H1 (cell line): ENCODE measurements around the gene FGF2. TPM values are rescaled to one million over a fixed set of nuclear protein-coding genes. Genes with fewer than 3 reads are reported as not detected.

Experiments used
- CTCF ChIA-PET: fragments of 300-600 bp; sonication (Branson Sonifier 250); formaldehyde crosslinking; loops from one replicate; lab custom pipeline; 2021; ENCODE audit not compliant: partially characterized antibody; lab: Charles Lee
- POLR2A ChIA-PET: fragments of 300-600 bp; sonication (Branson Sonifier 250); formaldehyde crosslinking; loops from one replicate; lab custom pipeline; 2021; ENCODE audit warnings: inconsistent platforms; ENCODE audit not compliant: partially characterized antibody; lab: Charles Lee
- DNase-seq, 2 experiments: peaks; one replicate each; pipeline versions ENCODE4 v3.0.0 to v3.0.0-alpha.2; 2010 to 2022; ENCODE audit warnings: low spot score in 2 of 2, low read depth in 1 of 2, mixed read lengths in 1 of 2
- FAIRE-seq: peaks from 2 replicates; lab custom pipeline; 2011; peaks lifted over from hg19 to GRCh38; lab: Jason Lieb, UNC
- H2AFZ ChIP-seq: 2 replicates; pipeline ENCODE4 v1.8.1; 2012; ENCODE audit warnings: low read length, inconsistent platforms
- H2AK5ac ChIP-seq: 2 replicates; pipeline ENCODE4 v1.6.1; 2013; ENCODE audit warnings: low read depth, low read length
- H2BK120ac ChIP-seq: replicated peaks from 2 replicates; pipeline ENCODE3; 2013; ENCODE audit warnings: low read depth, low read length, inconsistent platforms
- H2BK12ac ChIP-seq: 2 replicates; pipeline ENCODE4 v1.6.1; 2013; ENCODE audit warnings: low read depth, low read length
- H2BK15ac ChIP-seq: 2 replicates; pipeline ENCODE4 v1.6.1; 2013; ENCODE audit warnings: low read length
- H2BK20ac ChIP-seq: 2 replicates; pipeline ENCODE4 v1.6.1; 2013; ENCODE audit warnings: low read length
- H2BK5ac ChIP-seq: 2 replicates; pipeline ENCODE4 v1.6.1; 2013; ENCODE audit warnings: low read depth, low read length
- H3K14ac ChIP-seq: 2 replicates; pipeline ENCODE4 v1.6.1; 2013; ENCODE audit warnings: inconsistent platforms; ENCODE audit not compliant: insufficient read length
- H3K18ac ChIP-seq: 2 replicates; pipeline ENCODE4 v1.6.1; 2013; ENCODE audit warnings: low read length; ENCODE audit errors: extremely low read depth
- H3K23ac ChIP-seq: 2 replicates; pipeline ENCODE4 v1.6.1; 2013; ENCODE audit warnings: inconsistent platforms; ENCODE audit not compliant: insufficient read length
- H3K23me2 ChIP-seq: 2 replicates; pipeline ENCODE4 v1.6.1; 2013; ENCODE audit warnings: low read depth, low read length
- H3K27ac ChIP-seq: 2 replicates; pipeline ENCODE4 v1.6.1; 2011; ENCODE audit warnings: low read depth, low read length, inconsistent platforms
- H3K27me3 ChIP-seq, 4 experiments: replicated peaks in 1 of 4; 1 replicate in 1 of 4; 2 replicates in 3 of 4; pipeline versions ENCODE4 v1.6.1 to v1.8.1; 2011 to 2013; ENCODE audit warnings: low read length in 3 of 4, mild to moderate bottlenecking in 3 of 4, inconsistent platforms in 2 of 4, mixed read lengths in 2 of 4, moderate library complexity in 1 of 4; ENCODE audit not compliant: control insufficient read depth in 3 of 4, insufficient read depth in 3 of 4; ENCODE audit errors: extremely low read depth in 1 of 4
- H3K36me3 ChIP-seq, 4 experiments: 2 replicates each; pipeline versions ENCODE4 v1.6.1 to v1.8.1; 2011 to 2013; ENCODE audit warnings: mild to moderate bottlenecking in 4 of 4, low read length in 3 of 4, moderate library complexity in 2 of 4, control low read depth in 1 of 4, inconsistent platforms in 1 of 4; ENCODE audit not compliant: insufficient read depth in 4 of 4, control insufficient read depth in 2 of 4
- H3K4ac ChIP-seq: replicated peaks from 2 replicates; pipeline ENCODE3; 2013; ENCODE audit warnings: low read length, low read depth, mixed read lengths, inconsistent platforms; ENCODE audit not compliant: insufficient read length
- H3K4me1 ChIP-seq, 4 experiments: replicated peaks in 1 of 4; 1 replicate in 1 of 4; 2 replicates in 3 of 4; pipeline versions ENCODE4 v1.6.1 to v1.8.1; 2011 to 2013; ENCODE audit warnings: low read length in 3 of 4, inconsistent platforms in 2 of 4, mixed read lengths in 1 of 4; ENCODE audit not compliant: insufficient read depth in 4 of 4, control insufficient read depth in 3 of 4
- H3K4me2 ChIP-seq, 2 experiments: 2 replicates each; pipeline versions ENCODE4 v1.6.1 to v1.8.1; 2011 to 2013; ENCODE audit warnings: low read depth in 2 of 2, low read length in 2 of 2, control low read depth in 1 of 2, inconsistent platforms in 1 of 2, mild to moderate bottlenecking in 1 of 2; ENCODE audit not compliant: insufficient read depth in 1 of 2
- H3K4me3 ChIP-seq, 4 experiments: fragments of 200-600, 300-600 bp in 1 of 4; sonication (generic), shearing (Covaris generic), sonication (Bioruptor Twin) in 1 of 4; 2 replicates each; pipeline versions ENCODE4 v1.5.1 to v1.8.1; 2011 to 2016; ENCODE audit warnings: low read length in 4 of 4, low read depth in 3 of 4, control low read depth in 2 of 4, inconsistent platforms in 2 of 4, mild to moderate bottlenecking in 2 of 4, mixed read lengths in 1 of 4, moderate library complexity in 1 of 4; ENCODE audit not compliant: insufficient read depth in 2 of 4; ENCODE audit errors: extremely low read depth in 1 of 4
- H3K56ac ChIP-seq: replicated peaks from 2 replicates; pipeline ENCODE3; 2013; ENCODE audit warnings: low read depth, mild to moderate bottlenecking, mixed read lengths, low read length, inconsistent platforms; ENCODE audit not compliant: insufficient read length
- H3K79me1 ChIP-seq: 2 replicates; pipeline ENCODE4 v1.6.1; 2013; ENCODE audit warnings: low read depth, low read length, control low read depth
- H3K79me2 ChIP-seq, 2 experiments: 2 replicates each; pipeline versions ENCODE4 v1.6.1 to v1.8.1; 2012 to 2013; ENCODE audit warnings: low read length in 2 of 2, mild to moderate bottlenecking in 2 of 2, inconsistent platforms in 1 of 2; ENCODE audit not compliant: insufficient read depth in 2 of 2, control insufficient read depth in 1 of 2
- H3K9ac ChIP-seq, 4 experiments: replicated peaks in 1 of 4; 1 replicate in 1 of 4; 2 replicates in 3 of 4; pipeline versions ENCODE4 v1.6.1 to v1.8.1; 2011 to 2013; ENCODE audit warnings: low read depth in 3 of 4, low read length in 3 of 4, control low read depth in 2 of 4, mild to moderate bottlenecking in 2 of 4, moderate library complexity in 2 of 4, inconsistent platforms in 1 of 4; ENCODE audit errors: extremely low read depth in 1 of 4
- H3K9me3 ChIP-seq, 2 experiments: 2 replicates each; pipeline versions ENCODE4 v1.6.1 to v1.8.1; 2012 to 2013; ENCODE audit warnings: mild to moderate bottlenecking in 2 of 2, moderate library complexity in 2 of 2, control low read depth in 1 of 2, inconsistent platforms in 1 of 2, low read depth in 1 of 2, low read length in 1 of 2, mixed read lengths in 1 of 2; ENCODE audit not compliant: insufficient read depth in 2 of 2
- H4K20me1 ChIP-seq, 2 experiments: replicated peaks in 1 of 2; 2 replicates each; pipeline versions ENCODE3 to v1.8.1; 2011 to 2013; ENCODE audit warnings: inconsistent platforms in 2 of 2, low read length in 2 of 2, mild to moderate bottlenecking in 1 of 2; ENCODE audit not compliant: insufficient read depth in 2 of 2, control insufficient read depth in 1 of 2
- H4K5ac ChIP-seq: 2 replicates; pipeline ENCODE4 v1.6.1; 2013; ENCODE audit warnings: low read length, low read depth, mixed read lengths, inconsistent platforms; ENCODE audit not compliant: insufficient read length
- H4K8ac ChIP-seq: 2 replicates; pipeline ENCODE4 v1.8.0; 2013; ENCODE audit warnings: mild to moderate bottlenecking, moderate library complexity, low read length, inconsistent platforms; ENCODE audit not compliant: insufficient read depth; ENCODE audit errors: extremely low read depth
- H4K91ac ChIP-seq: replicated peaks from 2 replicates; pipeline ENCODE3; 2013; ENCODE audit warnings: low read length, mixed read lengths, inconsistent platforms; ENCODE audit not compliant: insufficient read length
- BRCA1 ChIP-seq: IDR thresholded peaks from 2 replicates; pipeline ENCODE4 v1.6.1; 2012; ENCODE audit warnings: low read depth, low read length, improper control_type of control experiment
- CREB1 ChIP-seq: IDR thresholded peaks from 2 replicates; pipeline ENCODE4 v1.6.1; 2012; ENCODE audit warnings: inconsistent platforms
- EP300 ChIP-seq, 2 experiments: IDR thresholded peaks; 1 replicate in 1 of 2; 2 replicates in 1 of 2; pipeline ENCODE4 v1.6.1; 2011 to 2012; ENCODE audit warnings: low read depth in 2 of 2, low read length in 2 of 2, mild to moderate bottlenecking in 2 of 2, borderline replicate concordance in 1 of 2, inconsistent platforms in 1 of 2, moderate library complexity in 1 of 2
- EZH2 ChIP-seq: fragments of 200-600 bp; sonication (generic); IDR thresholded peaks from 2 replicates; pipeline ENCODE4 v1.7.1; 2012; ENCODE audit warnings: low read depth, mild to moderate bottlenecking, moderate library complexity, low read length, inconsistent platforms; ENCODE audit not compliant: severe bottlenecking
- NRF1 ChIP-seq: IDR thresholded peaks from 2 replicates; pipeline ENCODE4 v1.6.1; 2011; ENCODE audit warnings: mild to moderate bottlenecking, low read depth, low read length, improper control_type of control experiment
- RAD21 ChIP-seq, 2 experiments: IDR thresholded peaks in 1 of 2; conservative IDR thresholded peaks in 1 of 2; 2 replicates each; pipeline ENCODE4 v1.6.1; 2011; ENCODE audit warnings: low read depth in 2 of 2, low read length in 2 of 2, improper control_type of control experiment in 1 of 2, inconsistent platforms in 1 of 2, mild to moderate bottlenecking in 1 of 2, moderate library complexity in 1 of 2
- RNF2 ChIP-seq: fragments of 200-900, 300-1000 bp; sonication (generic); IDR thresholded peaks from 2 replicates; pipeline ENCODE4 v1.7.1; 2016; ENCODE audit warnings: borderline replicate concordance, low read depth, mild to moderate bottlenecking, antibody characterized with exemption, low read length; ENCODE audit not compliant: poor library complexity, severe bottlenecking; ENCODE audit errors: missing control alignments
- SAP30 ChIP-seq: fragments of 300-600 bp; sonication (generic); IDR thresholded peaks from 2 replicates; pipeline ENCODE4 v1.7.1; 2012; ENCODE audit warnings: low read length, moderate library complexity, mild to moderate bottlenecking, inconsistent platforms; ENCODE audit not compliant: insufficient read depth, insufficient replicate concordance
- SUZ12 ChIP-seq: fragments of 200-600 bp; sonication (generic); IDR thresholded peaks from 2 replicates; pipeline ENCODE4 v1.6.1; 2012; ENCODE audit warnings: mild to moderate bottlenecking, inconsistent platforms, low read length, moderate library complexity, mixed read lengths
- TAF1 ChIP-seq: IDR thresholded peaks from 2 replicates; pipeline ENCODE4 v1.6.1; 2011; ENCODE audit warnings: mild to moderate bottlenecking, low read depth, low read length
- TAF7 ChIP-seq: optimal IDR thresholded peaks from 2 replicates; pipeline ENCODE3; 2011; ENCODE audit warnings: low read depth, mild to moderate bottlenecking, inconsistent platforms, low read length, moderate library complexity, borderline replicate concordance
- TEAD4 ChIP-seq: IDR thresholded peaks from 2 replicates; pipeline ENCODE4 v1.6.1; 2012; ENCODE audit warnings: low read depth, low read length, inconsistent platforms, mixed read lengths
- WGBS, 2 experiments: shearing (Covaris generic) in 1 of 2; methylation state at CpG; one replicate each; pipeline versions ENCODE4 v1.1.6 to v1.1.7; 2013 to 2015; ENCODE audit warnings: low lambda C conversion rate in 2 of 2, mixed read lengths in 2 of 2, inconsistent platforms in 1 of 2, low coverage in 1 of 2, missing lambda C conversion rate in 1 of 2; ENCODE audit not compliant: insufficient replicate concordance in 2 of 2, insufficient coverage in 1 of 2, insufficient read length in 1 of 2; ENCODE audit errors: extremely low coverage in 1 of 2, missing lambda C conversion rate in 1 of 2; 5-methylcytosine and 5-hydroxymethylcytosine counted together
- polyA plus RNA-seq, 7 experiments: library from polyadenylated mRNA; depleted of rRNA in 3 of 7; stranded (reverse) in 5 of 7; unstranded in 2 of 7; fragments of >200 nt in 5 of 7; fragments of 200-250 nt in 2 of 7; gene quantifications; 1 replicate in 5 of 7; 2 replicates in 1 of 7; 4 replicates in 1 of 7; pipeline versions ENCODE4 v1.2.1 to v1.2.3, GENCODE V29; 2011 to 2013; ENCODE audit warnings: missing spikeins in 2 of 7, mixed read lengths in 2 of 7
- total RNA-seq: library from RNA; stranded (reverse); fragmentation: NEBNext Ultra II Directional; extraction: Animal tissue kit (Norgen Biotek cat#: 25700); gene quantifications from 2 replicates; pipeline ENCODE4 v1.2.1, GENCODE V29; 2021

Gene FGF2
- total and polyA plus RNA-seq, 2 of the 8 experiments (the other 6 are each of a cell fraction or from before 2014, with no cell fraction given), result 23.4 to 145 TPM

GRCh38 chr4:122814426-122814825 lies 12.2 kb upstream of the FGF2 start:
- H2BK20ac ChIP-seq, result no peak overlapping the region
- no peak overlapping the region for H3K4ac ChIP-seq
- no peak overlapping the region for H2AK5ac ChIP-seq
- no peak overlapping the region for H4K91ac ChIP-seq
- WGBS, 2 experiments, result 100% methylated on average over 2 of the region's 2 CpGs; no CpG with 5 or more reads in 1 of the 2 experiments
- CTCF ChIA-PET, result interaction anchor here (0.9 to 1.2 kb wide), 3 partner anchors 27 to 35 kb away, joined by 3 read pairs; no protein-coding TSS in a partner anchor
- H3K18ac ChIP-seq, result no peak overlapping the region
- H3K4me2 ChIP-seq, result no peak overlapping the region
- H2BK12ac ChIP-seq, result no peak overlapping the region
- no peak for DNase-seq
- POLR2A ChIA-PET, result no interaction called here
- no peak overlapping the region for H2BK120ac ChIP-seq
- H4K5ac ChIP-seq, result no peak overlapping the region
- no peaks in the 10 kb centered on the region for H3K23me2 ChIP-seq
- no peak overlapping the region for H3K14ac ChIP-seq
- no peak overlapping the region for H3K23ac ChIP-seq
- TF ChIP-seq TAF7 (no peak), RNF2 (no peak), TEAD4 (no peak), SUZ12 (no peak), EP300 (IDR thresholded peaks at IDR 0.05; ENCODE audit: borderline replicate concordance in 1 of 2, low read depth in 2 of 2, low read length in 2 of 2) (no peak), BRCA1 (no peak), EZH2 (no peak), SAP30 (no peak), NRF1 (no peak), RAD21 (IDR thresholded peaks at IDR 0.05 in 1 of 2, conservative IDR thresholded peaks at IDR 0.05 in 1 of 2; ENCODE audit: low read depth in 2 of 2, low read length in 2 of 2) (no peak), CREB1 (no peak), TAF1 (no peak)
- H3K36me3 ChIP-seq, result no peaks in the 10 kb centered on the region
- H4K8ac ChIP-seq, result no peak overlapping the region
- H3K56ac ChIP-seq, result no peak overlapping the region
- no peak for FAIRE-seq
- H3K27me3 ChIP-seq, result no peaks in the 10 kb centered on the region
- peaks cover 6 to 17% of the 10 kb centered on the region in 2 experiments; a peak in 3 of 4 replicates for H3K9me3 ChIP-seq
- no peak overlapping the region for H3K4me3 ChIP-seq
- H2BK15ac ChIP-seq, result no peak overlapping the region
- H4K20me1 ChIP-seq, result no peaks in the 10 kb centered on the region
- no peaks in the 10 kb centered on the region for H3K79me1 ChIP-seq
- no peak overlapping the region for H3K27ac ChIP-seq
- no peak overlapping the region for H2BK5ac ChIP-seq
- H3K4me1 ChIP-seq, result no peaks in the 10 kb centered on the region
- no peak overlapping the region for H2AFZ ChIP-seq
- no peak overlapping the region for H3K9ac ChIP-seq
- H3K79me2 ChIP-seq, result no peaks in the 10 kb centered on the region
